ENCODE data around the gene MAP1LC3B2.
"Not testable (repeated sequence)": the region's sequence is repeated elsewhere in the genome, so short reads cannot be mapped to it uniquely, and the experiment has no call there.

Gene MAP1LC3B2

DNA sequence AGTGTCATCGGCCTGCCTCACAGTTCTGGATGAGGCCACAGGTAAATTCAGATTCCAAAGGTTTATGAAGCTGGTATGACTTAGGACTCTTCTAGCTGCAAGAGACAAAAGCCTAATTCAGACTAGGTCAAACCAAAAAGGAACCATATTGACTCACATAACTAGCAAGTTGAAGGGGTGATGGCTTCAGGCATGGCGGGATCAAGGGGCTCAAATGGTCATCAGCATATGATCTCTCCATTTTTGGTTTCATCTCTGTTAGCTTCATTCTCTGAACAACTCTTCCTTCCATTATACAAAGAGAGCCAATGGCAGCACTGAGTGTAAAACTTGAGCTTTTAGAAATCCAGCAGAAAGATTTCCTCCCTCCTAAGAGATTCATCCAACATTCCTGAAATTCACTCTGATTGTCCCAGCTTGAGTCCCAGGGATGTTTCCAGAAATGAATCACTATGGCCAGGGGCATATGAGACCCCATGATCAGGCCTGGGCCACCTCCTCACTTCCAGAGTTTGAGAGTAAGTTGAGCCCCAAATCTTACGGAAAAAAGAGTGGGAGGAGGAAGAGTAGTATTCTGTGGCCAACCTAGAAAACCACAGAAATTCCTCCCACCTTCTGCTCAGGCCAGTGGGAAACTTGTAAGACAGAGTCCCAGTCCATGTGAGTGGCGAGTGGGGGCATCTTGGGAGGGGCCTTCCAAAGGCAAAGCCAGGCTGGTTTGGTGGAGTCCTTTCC, 2.0 kb upstream of the MAP1LC3B2 start:
- DNase-seq (ENCODE audit: low read depth), result no peak
- no peak overlapping the region for H3K4me3 ChIP-seq (ENCODE audit: low read depth, low read length)
- TF ChIP-seq, protein P1, sequence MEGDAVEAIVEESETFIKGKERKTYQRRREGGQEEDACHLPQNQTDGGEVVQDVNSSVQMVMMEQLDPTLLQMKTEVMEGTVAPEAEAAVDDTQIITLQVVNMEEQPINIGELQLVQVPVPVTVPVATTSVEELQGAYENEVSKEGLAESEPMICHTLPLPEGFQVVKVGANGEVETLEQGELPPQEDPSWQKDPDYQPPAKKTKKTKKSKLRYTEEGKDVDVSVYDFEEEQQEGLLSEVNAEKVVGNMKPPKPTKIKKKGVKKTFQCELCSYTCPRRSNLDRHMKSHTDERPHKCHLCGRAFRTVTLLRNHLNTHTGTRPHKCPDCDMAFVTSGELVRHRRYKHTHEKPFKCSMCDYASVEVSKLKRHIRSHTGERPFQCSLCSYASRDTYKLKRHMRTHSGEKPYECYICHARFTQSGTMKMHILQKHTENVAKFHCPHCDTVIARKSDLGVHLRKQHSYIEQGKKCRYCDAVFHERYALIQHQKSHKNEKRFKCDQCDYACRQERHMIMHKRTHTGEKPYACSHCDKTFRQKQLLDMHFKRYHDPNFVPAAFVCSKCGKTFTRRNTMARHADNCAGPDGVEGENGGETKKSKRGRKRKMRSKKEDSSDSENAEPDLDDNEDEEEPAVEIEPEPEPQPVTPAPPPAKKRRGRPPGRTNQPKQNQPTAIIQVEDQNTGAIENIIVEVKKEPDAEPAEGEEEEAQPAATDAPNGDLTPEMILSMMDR (IDR thresholded peaks at IDR 0.05; ENCODE audit: low read depth, low read length, missing control alignments), result no peak

- TF ChIP-seq, protein P1 (IDR thresholded peaks at IDR 0.05; ENCODE audit: low read depth, low read length, missing control alignments), result no peak
- H3K4me3 ChIP-seq (ENCODE audit: low read depth, low read length), result 0 out of 2 replicates have a peak overlapping the region, but pooled peaks have one; percentile 2
- no peak for DNase-seq (ENCODE audit: low read depth)
These were observed 660 bp upstream of the MAP1LC3B2 start for GRCh38 chr12:116558280-116559161.

DNA sequence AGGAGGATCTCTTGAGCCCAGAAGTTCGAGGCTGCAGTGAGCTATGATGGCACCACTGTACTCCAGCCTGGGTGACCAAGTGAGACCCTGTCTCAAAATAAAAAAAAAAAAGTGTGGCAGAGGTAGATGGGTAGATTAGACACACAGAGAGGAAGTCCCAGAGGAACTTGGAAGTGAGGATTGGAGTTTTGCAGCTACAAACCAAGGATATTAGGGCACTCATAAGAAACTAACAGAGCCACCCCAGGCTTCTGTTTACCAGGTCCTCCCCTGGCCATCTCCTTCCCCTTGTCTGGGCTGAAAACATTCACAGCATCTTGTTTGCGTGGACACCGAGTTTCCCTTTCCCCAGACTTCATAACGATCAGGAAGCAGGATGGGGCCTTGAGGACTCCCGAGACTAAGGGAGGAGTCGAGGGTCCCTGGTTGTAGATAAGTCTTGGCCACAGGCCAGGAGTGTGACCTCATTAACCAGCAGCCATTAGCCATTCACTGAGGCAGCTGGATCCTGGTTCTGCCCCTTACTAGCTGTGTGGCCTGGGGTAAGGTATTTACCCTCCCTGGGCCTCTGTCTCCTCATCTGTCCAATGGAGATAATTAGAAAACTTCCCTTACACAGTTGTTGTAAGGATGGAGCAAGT, 2.1 kb downstream of the MAP1LC3B2 start:
- no peak overlapping the region for H3K4me3 ChIP-seq (ENCODE audit: low read depth, low read length)
- TF ChIP-seq, protein P1 (IDR thresholded peaks at IDR 0.05; ENCODE audit: low read depth, low read length, missing control alignments), result no peak
- DNase-seq (ENCODE audit: low read depth), result no peak

DNA sequence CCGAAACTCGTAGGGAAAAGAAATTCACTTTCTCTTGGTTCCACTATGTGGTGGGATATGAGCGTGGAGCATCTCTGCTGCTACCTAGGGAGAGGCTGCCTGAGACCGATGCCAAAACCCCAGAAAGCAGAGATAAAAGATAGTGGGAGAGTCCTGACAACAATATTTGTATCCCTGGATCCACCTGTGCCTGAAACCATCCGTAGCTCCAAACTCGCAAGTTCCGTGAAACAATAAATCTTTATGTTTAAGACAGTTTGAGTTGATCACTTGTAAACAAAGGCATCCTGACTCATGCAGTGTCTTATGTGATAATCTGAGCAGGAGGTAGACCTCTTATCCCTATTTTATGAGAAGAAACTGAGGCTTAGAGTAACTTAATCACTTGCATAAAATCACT, 2.9 kb downstream of the MAP1LC3B2 start:
- TF ChIP-seq, protein P1 (IDR thresholded peaks at IDR 0.05; ENCODE audit: low read depth, low read length, missing control alignments), result no peak
- DNase-seq (ENCODE audit: low read depth), result no peak
- no peak overlapping the region for H3K4me3 ChIP-seq (ENCODE audit: low read depth, low read length)

DNA sequence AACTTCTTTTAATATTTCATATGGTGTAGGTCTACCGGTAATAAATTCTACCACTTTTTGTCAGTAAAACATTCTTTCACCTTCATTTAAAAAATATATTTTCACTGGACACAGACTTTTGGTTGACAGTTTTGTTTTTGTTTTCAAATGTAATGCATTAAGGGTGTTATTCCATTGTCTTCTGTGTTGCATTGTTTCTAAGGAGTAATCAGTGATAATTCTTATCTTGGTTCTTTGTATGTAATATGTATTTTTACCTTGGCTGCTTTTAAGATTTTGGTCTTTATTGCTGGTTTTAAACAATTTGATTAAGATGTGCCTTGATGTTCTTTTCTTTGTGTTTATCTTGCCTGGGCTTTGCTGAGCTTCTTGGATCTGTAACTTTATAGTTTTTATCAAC, 4.1 kb downstream of the MAP1LC3B2 start:
- TF ChIP-seq, protein P1 (IDR thresholded peaks at IDR 0.05; ENCODE audit: low read depth, low read length, missing control alignments), result no peak
- no peak for DNase-seq (ENCODE audit: low read depth)
- no peak overlapping the region for H3K4me3 ChIP-seq (ENCODE audit: low read depth, low read length)

DNA sequence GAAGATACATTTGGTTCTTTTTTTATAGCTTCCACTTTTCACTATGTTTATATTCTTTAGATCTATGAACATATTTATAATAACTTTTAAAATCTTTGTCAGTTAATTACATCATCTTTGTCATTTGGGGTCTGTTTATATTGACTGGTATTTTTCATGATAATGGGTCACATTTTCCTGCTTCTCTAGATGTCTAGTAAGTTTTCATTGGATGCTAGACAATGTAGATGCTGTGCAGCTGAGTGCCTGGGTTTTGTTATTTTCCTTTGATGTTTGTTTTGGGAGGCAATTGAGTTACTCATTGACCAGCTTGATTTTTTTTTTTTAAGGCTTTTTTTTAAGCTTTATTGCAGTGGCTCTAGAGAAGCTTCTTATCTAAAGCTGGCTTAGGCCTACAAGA, 4.9 kb downstream of the MAP1LC3B2 start:
- no peak overlapping the region for H3K4me3 ChIP-seq (ENCODE audit: low read depth, low read length)
- DNase-seq (ENCODE audit: low read depth), result no peak
- TF ChIP-seq, protein P1 (IDR thresholded peaks at IDR 0.05; ENCODE audit: low read depth, low read length, missing control alignments), result no peak

DNA sequence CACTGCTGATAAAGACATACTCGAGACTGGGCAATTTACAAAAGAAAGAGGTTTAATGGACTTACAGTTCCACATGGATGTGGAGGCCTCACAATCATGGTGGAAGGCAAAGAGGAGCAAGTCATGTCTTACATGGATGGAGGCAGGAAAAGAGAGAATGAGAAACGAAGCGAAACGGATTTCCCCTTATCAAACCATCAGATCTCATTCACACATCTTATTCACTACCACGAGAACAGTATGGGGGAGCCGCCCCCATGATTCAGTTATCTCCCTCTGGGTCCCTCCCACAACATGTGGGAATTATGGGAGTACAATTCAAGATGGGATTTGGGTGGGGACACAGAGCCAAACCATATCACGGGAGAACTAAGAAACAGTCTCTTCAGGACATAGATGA, 6.0 kb downstream of the MAP1LC3B2 start:
- H3K4me3 ChIP-seq (ENCODE audit: low read depth, low read length); DNase-seq (ENCODE audit: low read depth): not testable (repeated sequence)
